Measurements from ENCODE around the gene TSPAN7.

TSPAN7 gene

GRCh38 chrX:38577738-38578137 is 16.4 kb downstream of the TSPAN7 start:
- CTCF ChIA-PET: interaction anchor here (1.2 kb wide), 1 partner anchor 77 kb away, joined by 6 read pairs; no protein-coding TSS in a partner anchor

GRCh38 chrX:38578167-38578566 is 16.8 kb downstream of the TSPAN7 start:
- no peak overlapping the region for H3K27ac ChIP-seq
- TF ChIP-seq CTCF (conservative IDR thresholded peaks at IDR 0.05; ENCODE audit: low read depth): no peak
- ChIA-PET CTCF (no interaction called here), POLR2A (ENCODE audit: low non-redundant PET) (no interaction called here)
- DNase-seq (ENCODE audit: low spot score): no peak

More at GRCh38 chrX:38577738-38578137, 16.4 kb downstream of the TSPAN7 start:
- POLR2A ChIA-PET (ENCODE audit: low non-redundant PET): no interaction called here
- no peak for DNase-seq (ENCODE audit: low spot score)
- no peak for TF ChIP-seq CTCF (conservative IDR thresholded peaks at IDR 0.05; ENCODE audit: low read depth)
- no peak overlapping the region for H3K27ac ChIP-seq

- POLR2A ChIA-PET (ENCODE audit: low non-redundant PET): no interaction called here
- no peak for TF ChIP-seq CTCF (conservative IDR thresholded peaks at IDR 0.05; ENCODE audit: low read depth)
- no peak overlapping the region for H3K27ac ChIP-seq
- DNase-seq (ENCODE audit: low spot score): no peak
- CTCF ChIA-PET: no interaction called here
Measured at GRCh38 chrX:38583181-38583580, 21.8 kb downstream of the TSPAN7 start.

- ChIA-PET CTCF (no interaction called here), POLR2A (ENCODE audit: low non-redundant PET) (no interaction called here)
- TF ChIP-seq CTCF (conservative IDR thresholded peaks at IDR 0.05; ENCODE audit: low read depth): no peak
- H3K27ac ChIP-seq: no peak overlapping the region
- DNase-seq (ENCODE audit: low spot score): no peak
Measured at GRCh38 chrX:38594434-38594833, 33.1 kb downstream of the TSPAN7 start.

GRCh38 chrX:38595801-38596200 is 34.5 kb downstream of the TSPAN7 start:
- TF ChIP-seq CTCF (conservative IDR thresholded peaks at IDR 0.05; ENCODE audit: low read depth): no peak
- CTCF ChIA-PET: no interaction called here
- POLR2A ChIA-PET (ENCODE audit: low non-redundant PET): no interaction called here
- DNase-seq (ENCODE audit: low spot score): no peak
- H3K27ac ChIP-seq: no peak overlapping the region

- ChIA-PET CTCF (no interaction called here), POLR2A (ENCODE audit: low non-redundant PET) (no interaction called here)
- DNase-seq (ENCODE audit: low spot score): no peak
- no peak for TF ChIP-seq CTCF (conservative IDR thresholded peaks at IDR 0.05; ENCODE audit: low read depth)
- H3K27ac ChIP-seq: no peak overlapping the region
Measured at GRCh38 chrX:38596939-38597338, 35.6 kb downstream of the TSPAN7 start.
